HG03457 (cell line): ENCODE measurements around the gene LSP1.

ENCODE experiments used
- ATAC-seq: cut with Tn5 transposase; IDR thresholded peaks from one replicate; pipeline ENCODE4 v1.9.1; 2021; ENCODE audit warnings: moderate number of reproducible peaks; ENCODE audit not compliant: unreplicated experiment

Gene LSP1

DNA sequence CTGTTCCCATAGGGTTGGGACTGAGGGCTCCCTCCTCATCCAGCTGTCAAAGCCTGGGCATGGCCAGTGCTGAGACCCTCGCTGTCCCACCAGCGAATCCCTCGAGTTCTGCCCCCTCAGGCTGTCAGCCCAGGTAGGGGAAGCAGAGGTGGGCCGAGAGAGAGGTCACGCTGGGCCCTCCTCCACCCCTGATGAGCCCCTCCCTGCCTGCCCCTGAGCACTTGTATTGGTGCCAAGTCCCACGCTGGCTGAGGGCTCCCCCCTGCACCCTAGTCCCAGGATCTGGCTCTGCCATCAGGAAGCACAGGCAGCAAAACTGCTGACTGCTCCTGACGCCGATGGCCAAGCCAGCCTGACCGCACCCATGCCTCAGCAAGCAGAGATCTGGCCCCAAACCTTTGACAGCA is 35.5 kb downstream of the LSP1 start:
- no peak for ATAC-seq

DNA sequence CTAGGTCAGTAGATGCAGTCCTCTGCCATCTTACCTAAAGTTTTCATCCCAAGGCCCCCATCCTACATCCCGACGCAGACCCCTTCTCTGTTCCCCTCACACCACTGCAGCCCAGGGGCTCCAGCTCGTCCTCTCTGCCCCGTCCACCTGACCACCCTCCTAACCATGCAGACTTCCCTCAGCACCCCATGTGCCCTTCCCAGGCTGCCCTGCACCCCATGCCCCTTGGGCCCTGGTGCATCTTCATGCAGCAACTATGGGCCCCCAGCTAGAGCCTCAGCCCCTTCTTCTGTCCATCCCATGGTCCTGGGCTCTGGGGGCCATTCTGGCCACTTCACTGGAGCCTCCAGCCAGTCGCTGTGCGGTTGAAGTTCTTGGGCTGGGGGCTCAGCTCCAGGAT is 35.9 kb downstream of the LSP1 start:
- ATAC-seq: no peak

DNA sequence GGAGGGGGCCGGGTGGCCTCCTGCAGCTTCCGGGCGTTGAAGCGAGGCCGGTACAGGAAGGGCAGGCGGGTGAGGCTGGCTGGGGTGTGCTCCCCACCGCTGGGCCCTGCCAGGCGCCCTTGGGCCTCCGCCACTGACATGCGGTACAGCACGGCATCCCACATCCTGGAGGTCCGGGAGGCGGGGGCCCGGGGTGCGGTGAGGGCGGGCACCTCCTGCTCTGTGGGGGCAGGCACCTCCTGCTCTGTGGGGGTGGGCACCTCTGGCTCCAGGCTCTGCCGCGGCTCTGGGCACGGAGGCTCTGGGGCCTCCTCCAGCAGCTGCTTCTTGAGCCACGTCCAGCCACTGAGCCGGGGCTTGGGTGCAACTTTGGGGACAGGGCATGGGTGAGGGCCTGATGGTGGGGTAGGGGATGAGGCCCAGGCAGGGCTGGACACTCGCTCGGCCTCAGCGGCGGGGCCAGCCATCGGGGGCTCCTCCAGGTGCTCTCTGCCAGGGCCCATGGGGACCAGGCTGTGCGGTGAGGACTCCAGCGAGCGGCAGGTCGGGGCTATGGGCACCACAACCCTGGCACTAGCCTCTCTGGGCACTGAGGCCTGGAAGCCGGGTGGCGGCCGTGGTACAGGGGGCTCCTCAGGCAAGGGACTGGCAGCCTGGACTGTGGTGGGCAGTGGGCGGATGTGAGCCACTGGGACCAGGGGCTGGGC is 36.5 kb downstream of the LSP1 start:
- ATAC-seq: no peak

DNA sequence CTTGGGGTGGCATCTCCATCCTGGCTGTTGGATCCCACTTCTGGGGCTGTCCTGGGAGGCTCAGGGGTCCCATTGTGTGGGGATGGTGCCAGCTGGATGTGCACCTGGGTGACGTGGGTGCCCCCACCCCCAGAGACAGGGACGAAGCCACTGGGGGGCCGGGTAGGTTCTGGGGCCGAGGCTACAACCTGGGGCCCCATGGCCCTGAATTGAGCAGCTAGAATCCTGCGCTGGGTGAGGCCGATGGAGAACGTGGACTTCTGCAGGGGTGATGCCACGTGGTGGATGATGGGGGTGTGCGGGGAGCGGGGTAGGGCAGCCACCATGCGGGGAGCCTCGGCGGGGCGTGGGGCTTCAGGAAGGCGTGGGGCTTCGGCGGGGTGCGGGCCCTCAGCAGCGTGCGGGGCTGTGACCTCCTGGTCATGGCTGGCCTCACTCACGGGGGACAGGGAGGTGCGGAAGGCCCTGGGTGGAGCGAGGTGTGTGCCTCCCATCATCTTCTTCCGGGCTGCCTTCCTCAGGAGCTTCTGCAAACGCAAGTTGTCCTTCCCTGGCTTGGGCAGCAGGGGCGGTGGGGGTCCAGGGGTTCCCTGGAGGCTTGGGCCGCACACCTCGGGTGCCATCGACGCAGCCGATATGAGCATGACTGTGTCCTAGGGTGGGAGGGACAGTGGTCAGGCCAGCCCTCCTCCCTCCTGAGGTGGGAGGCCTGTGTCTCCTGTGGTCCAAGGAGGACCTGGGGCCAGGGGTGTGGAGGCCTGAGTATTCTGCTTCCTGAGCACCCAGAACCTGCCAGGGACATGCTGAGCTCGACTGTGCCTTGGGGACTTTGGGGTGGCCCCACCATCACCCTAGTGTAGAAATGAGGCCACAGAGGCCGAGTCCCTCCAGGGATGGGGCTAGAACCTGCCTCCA is 37.3 kb downstream of the LSP1 start:
- ATAC-seq: no peak

DNA sequence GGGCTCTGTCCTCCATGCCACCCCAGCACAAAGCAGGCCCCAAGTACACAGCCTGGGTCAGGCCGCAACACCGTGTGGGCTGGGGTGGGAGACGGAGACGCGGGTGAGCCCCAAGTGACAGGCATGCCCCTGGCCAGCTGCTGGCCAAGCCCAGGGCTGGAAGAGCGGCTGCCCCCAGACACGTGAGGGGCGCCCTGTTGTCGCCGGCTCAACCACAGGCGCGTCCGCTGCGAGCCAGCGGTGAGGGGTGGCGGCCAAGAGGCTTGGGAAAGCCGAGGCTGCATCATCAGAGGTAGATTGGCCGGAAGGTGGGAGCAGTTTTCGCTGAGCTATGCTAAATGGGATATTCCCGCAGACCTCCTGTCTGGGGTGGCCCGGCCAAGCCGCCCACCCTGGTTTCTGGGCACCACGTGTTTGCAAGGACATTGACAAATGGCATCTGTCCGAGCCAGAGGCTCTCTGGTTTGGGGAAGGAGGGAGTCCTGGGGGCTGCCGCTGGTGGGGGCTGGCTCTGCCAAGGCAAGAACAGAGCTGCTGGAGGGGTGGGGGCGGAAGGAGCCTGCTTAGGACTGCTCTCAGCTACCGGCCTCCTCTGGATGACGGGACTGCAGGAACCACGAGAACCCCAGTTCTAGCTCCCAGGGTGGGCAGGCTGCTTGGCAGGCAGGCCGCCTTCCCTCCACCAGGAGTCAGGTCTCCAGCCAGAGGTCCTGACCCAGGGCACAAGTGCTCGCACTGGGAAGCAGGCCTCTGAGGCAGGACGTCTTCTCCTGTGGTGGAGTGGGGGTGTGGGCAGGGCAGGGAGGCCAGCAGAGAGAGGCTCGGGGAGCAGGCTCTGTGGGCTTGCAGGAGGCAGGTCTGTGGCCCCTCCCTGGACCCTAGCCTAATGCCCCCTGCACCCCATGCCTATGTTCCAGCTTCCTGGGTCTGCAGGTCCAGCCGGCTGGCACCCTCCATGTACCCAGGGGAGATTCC is 38.3 kb downstream of the LSP1 start:
- ATAC-seq: no peak

DNA sequence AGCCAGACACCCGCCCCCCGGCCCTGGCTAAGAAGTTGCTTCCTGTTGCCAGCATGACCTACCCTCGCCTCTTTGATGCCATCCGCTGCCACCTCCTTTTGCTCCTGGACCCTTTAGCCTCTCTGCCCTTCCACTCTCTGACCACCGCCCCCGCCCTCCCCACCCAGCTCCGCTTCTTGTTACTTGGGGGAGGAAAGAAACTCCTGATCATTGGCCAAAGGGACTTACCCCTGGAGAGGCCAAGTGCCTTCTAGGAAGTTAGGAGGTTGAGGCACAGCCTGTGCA is 38.9 kb downstream of the LSP1 start, which contains the start of gene PRR33:
Gene PRR33, minus strand, starts transcription at position 65 of the 285 bp plus-strand sequence. CDS start 1,311 bp downstream, outside the sequence.
- no peak for ATAC-seq

DNA sequence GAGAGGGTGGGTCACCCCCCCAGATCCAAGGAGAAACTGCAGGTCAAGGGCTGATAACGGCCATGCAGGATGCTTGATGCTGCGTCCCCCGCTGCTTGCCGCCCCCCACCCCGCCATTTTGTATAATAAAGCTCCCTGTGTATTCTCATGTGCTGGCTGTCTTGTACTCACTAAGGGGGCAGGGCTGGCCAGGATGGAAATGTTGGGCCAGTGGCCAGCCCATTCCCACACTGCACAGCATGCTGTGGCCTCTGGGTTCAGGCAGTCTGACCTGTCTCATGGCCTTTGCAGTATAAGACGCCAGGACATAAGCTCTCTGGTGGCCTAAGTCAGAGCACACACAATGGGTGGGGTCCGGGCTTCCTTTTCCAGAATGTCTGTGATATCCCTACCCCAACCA is 39.2 kb downstream of the LSP1 start:
- ATAC-seq: no peak

DNA sequence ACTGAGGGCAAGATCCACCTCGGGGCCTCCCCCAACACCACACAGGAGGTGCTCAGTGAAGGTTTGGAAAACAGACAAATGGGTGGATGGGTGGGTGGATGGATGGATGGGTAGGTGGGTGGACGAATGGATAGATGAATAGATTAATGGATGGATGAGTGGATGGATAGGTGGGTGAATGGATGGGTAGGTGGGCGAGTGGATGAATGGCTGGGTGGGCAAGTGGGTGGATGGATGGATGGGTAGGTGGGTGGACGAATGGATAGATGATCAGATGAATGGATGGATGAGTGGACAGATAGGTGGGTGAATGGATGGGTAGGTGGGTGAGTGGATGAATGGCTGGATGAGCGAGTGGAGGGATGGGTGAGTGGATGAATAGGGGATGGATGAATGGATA is 39.7 kb downstream of the LSP1 start:
- ATAC-seq: no peak

DNA sequence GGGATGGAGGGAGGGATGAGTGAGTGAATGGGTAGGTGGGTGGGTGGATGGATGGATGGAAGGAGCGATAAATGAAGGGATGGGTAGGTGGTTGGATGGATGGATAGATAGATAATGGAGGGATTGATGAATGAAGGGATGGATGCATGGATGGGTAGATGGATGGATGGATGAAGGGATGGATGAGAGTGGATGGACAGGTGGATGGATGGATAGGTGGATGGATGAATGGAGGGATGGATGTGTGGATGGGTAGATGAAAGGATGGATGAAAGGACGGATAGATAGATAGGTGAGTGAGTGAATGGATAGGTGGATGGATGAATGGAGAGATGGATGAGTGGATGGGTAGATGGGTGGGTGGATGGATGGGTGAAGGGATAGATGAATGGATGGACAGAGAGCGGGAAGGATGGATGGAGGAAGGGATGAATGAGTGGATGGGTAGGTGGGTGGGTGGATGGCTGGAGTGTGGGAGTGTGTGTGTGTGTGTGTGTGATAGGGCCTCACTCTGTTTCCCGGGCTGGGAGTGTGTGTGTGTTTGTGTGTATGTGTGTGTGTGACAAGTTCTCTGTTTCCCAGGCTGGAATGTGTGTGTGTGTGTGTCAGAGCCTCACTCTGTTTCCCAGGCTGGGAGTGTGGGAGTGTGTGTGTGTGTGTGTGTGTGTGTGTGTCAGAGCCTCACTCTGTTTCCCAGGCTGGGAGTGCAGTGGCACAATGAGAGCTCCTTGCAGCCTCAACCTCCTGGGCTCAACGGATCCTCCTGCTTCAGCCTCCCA is 40.9 kb downstream of the LSP1 start:
- no peak for ATAC-seq

DNA sequence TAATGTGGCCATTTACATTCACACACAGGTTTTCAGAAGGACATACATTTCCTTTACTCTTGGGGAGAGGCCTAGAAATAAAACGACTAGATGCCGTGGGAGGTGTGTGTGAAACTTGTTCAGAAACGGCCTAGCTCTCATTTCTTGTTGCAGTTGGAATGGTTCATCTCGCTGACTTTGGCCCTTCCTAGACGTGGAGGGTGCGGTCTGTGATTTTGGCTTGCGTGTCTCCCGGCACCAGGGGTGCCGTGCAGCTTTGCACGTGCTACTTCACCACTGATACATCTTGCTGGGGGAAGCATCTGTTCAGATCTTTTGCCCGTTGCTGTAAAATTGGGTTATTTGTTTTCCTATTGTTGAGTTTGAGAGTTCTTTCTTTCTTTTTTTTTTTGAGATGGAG is 41.9 kb downstream of the LSP1 start:
- no peak for ATAC-seq

DNA sequence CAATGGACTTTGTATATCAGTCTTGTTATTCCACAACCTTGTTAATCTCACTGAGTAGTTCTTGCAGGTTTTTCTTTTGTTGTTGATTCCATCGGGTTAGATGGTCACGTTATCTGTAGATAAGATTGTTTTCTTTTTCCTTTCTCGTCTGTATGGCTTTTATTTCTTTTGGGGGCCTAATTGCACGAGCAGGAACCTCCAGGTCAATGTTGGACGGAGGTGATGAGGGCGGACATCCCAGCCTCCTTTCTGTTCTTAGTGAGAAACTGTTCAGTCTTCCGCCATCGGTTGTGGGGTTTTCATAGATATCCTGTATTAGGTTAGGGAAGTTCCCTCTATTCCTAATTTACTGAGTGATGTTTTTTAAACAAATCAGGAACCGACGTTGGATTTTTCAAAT is 43.6 kb downstream of the LSP1 start:
- ATAC-seq: no peak

DNA sequence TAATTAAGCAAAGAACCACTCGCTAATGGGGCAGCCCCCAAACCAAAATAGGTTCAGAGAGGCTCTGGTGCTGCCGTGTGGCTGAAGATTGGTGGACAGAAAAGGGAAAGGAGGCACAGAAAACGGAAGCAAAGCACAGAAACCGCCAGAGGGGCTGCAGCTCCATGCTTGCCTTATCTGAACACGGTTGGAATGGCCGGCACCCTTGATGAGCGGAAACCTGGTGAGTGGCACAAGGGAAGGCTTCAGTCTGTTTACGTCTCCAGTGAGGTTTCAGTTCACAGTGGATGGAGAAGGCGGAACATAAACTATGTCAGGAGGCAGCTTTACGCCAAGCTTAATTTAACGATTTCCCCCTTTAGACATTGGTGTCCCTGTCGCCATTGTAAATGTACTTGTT is 44.0 kb downstream of the LSP1 start:
- no peak for ATAC-seq

DNA sequence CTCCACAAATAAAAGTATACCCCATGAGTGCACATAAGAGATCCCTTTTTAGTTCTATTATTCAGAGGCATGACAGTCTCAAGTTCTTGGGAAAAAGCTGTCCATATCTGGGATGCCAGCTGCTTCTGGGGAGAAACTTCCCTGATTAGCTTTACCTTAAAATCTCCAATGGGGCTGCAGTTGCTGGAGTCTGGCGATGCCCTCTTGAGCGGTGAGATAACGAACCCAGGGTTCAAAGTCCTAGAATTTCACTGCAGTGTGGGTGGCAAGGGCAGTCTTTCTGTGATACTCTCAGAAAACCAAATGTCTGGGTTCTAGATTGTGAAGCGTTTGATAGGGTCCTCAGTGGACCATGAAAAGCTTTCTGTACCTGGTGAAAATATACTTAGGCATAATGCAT is 46.2 kb downstream of the LSP1 start:
- no peak for ATAC-seq

DNA sequence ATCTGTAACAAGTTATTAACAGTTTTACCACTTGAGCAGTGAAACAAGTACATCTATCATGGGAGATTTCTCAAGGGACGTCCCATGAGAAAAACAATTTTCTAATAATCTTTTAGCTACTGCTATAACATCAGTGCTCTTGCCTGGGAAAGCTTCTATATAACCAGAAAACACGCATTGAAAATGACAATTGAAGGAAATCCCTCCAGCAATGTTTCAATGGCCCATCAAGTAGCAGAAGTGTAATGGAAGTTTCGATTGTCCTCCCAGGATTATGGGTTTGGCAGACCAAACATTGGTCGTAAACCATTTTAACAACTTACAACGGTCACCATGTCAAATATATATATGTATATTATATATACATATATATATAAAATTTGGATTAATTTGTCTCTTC is 46.8 kb downstream of the LSP1 start:
- no peak for ATAC-seq

DNA sequence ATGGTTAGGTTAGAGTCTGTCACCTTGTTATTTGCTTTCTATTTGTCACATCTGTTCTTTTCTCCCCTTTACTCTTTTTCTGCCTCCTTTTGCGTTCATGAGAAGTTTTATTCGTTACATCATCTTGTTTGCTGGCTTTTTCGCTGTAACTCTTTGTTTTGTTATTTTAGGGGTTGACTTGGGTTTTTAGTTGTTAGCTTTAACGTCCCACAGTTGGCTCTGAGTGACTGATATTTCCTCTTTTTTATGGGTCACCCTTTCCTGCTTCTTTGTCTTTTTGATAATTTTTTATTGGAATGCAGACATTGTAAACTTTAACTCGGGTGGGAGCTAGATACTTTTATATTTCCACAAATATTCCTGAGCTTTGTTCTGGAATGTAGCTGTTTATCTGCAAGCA is 53.3 kb downstream of the LSP1 start:
- ATAC-seq: no peak

DNA sequence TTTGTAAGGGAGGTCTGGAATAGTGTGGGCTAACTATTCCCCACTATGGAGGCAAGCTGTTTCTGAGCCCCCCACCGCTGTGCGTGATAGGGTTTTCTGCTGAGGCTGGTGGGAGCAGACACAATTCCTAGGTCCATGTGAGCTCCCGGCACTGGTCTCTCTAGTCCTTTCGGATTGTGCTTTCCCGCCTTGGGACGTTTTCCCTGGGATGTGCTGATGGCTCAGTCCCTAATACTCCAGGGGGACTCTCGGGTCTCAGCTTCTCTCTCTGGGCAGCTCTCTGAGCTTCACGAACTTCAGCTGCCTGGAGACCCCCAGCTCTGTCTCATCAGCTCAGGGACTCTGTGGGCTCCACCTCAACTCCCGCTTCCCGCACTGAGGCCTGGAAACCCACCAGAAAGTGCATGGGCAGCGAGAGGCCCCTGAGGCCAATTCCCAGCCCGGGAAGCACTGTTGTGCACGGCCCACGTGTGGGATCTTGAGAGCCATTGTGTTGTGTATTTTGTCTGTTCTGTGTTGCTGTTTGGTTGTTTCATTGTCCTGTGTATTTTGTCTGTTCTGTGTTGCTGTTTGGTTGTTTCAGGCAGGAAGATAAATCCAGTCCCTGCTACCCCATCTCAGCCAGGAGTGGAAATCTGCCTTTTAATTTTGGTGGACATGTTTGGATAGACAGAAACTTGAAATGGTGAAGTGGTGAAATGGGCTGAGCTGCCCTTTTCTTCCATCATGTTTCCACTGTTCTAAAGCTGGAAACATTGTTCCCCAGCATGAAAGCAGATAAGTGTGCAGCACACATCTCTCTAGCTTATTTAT is 53.9 kb downstream of the LSP1 start:
- ATAC-seq: no peak

DNA sequence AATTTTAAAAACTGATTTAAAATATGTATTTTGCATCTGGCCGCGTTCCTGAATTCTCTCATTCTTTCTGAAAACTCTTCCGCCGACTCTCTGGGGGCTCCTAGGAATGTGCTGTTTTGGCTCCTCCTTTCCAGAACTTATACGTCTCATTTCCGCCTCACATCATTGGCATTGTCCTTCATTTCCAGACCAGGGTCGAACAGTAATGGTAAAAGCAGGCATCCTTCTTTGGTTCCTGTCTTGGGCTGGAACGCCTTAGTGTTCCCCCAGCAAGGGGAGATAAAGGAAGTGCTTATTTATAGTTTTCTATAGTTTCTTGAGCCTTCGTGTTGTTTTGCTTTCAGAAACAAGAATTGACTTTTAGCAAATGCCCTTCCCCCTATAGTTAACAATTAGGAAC is 55.7 kb downstream of the LSP1 start:
- ATAC-seq: no peak

DNA sequence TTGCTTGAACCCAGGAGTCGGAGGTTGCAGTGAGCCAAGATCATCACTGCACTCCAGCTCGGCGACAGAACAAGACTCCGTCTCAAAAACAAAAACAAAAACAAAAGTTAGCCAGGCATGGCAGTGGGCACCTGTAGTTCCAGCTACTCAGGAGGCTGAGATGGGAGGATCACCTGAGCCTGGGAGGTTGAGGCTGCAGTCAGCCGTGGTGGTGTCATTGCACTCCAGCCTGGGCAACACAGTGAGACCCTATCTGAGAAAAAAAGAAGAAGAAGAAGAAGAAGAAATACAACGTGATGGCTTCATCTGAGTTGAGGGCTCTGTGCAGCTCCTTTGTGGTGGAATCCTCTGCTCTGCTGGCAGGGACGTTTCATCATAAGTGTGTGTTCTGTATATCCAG is 56.6 kb downstream of the LSP1 start:
- no peak for ATAC-seq

DNA sequence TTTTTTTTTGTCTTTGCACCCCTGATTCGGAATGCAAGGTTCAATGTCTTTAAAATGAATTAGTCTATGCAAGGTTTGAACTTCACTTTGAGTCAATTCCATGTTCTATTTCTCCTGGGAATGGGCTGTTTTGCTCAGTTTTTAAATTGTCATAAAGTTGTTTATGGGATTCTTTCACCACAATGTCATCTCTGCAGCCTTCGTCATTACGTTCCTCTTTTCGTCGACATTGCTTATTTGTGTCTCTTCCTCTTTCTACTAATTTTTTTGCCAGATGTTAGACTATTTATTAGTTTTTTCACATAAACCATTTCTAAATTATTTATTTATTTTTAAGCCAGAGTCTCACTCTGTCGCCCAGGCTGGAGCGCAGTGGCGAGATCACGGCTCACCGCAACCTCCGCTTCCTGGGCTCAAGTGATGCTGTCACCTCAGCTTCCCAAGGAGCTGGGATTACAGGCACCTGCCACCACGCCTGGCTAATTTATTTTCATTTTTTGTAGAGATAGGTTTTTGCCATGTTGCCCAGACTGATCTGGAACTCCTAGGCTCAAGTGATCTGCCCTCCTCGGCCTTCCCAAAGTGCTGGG is 59.5 kb downstream of the LSP1 start:
- ATAC-seq: no peak
